HCT116 (cell line): ENCODE data around the gene CHM. TPM values are rescaled to one million over a fixed set of nuclear protein-coding genes. Genes with fewer than 3 reads are reported as not detected.

Experiments
- ATAC-seq: fragments of 200-7000 bp; cut with Tn5 transposase; 2 replicates; pipeline ENCODE4 v1.9.1; 2020; ENCODE audit warnings: mild to moderate bottlenecking, moderate library complexity
- BruUV-seq: library from RNA; stranded (reverse); fragments of 400-500 nt; replicated peaks from 2 replicates; lab custom pipeline; 2021; lab: Mats Ljungman, UMichigan
- CTCF ChIA-PET: fragments of 300-600 bp; sonication (Branson Sonifier 250); formaldehyde crosslinking; loops from one replicate; lab custom pipeline; 2021; ENCODE audit warnings: antibody characterized with exemption; lab: Charles Lee
- POLR2A ChIA-PET: fragments of 300-600, 350-600 bp; sonication (Branson Sonifier 250); formaldehyde crosslinking; loops from one replicate; lab custom pipeline; 2021; ENCODE audit warnings: antibody characterized with exemption; lab: Charles Lee
- RAD21 ChIA-PET, 2 experiments: fragments of 300-600 bp; sonication (Branson Sonifier 250); formaldehyde crosslinking; loops; one replicate each; lab custom pipeline; 2023; ENCODE audit warnings: low total read pairs in 2 of 2; ENCODE audit not compliant: uncharacterized antibody in 2 of 2, unreplicated experiment in 2 of 2, low non-redundant PET in 1 of 2; lab: Charles Lee
- DNase-seq: peaks from one replicate; pipeline ENCODE4 v3.0.0-alpha.2; 2010; ENCODE audit warnings: low read depth, low spot score
- H2AFZ ChIP-seq: fragments of 200-600 bp; shearing (Covaris generic), sonication (generic); 2 replicates; pipeline ENCODE4 v1.6.1; 2017; ENCODE audit warnings: low read depth, mixed run types, mixed read lengths, antibody characterized with exemption, low read length; ENCODE audit not compliant: poor library complexity, severe bottlenecking
- H3K27ac ChIP-seq: 2 replicates; pipeline ENCODE4 v1.5.1; 2012; ENCODE audit warnings: low read depth, low read length
- H3K27me3 ChIP-seq: fragments of 200-600 bp; sonication (generic); 2 replicates; pipeline ENCODE4 v1.6.1; 2016; ENCODE audit warnings: mixed run types, low read length, mixed read lengths; ENCODE audit not compliant: insufficient read depth
- H3K36me3 ChIP-seq, 2 experiments: fragments of 200-500 bp in 1 of 2; fragments of 200-600 bp in 1 of 2; sonication (Bioruptor generic) in 1 of 2; sonication (generic) in 1 of 2; 2 replicates each; pipeline versions ENCODE4 v1.5.1 to v1.6.1; 2014 to 2016; ENCODE audit warnings: low read length in 2 of 2, inconsistent platforms in 1 of 2, mixed read lengths in 1 of 2, mixed run types in 1 of 2; ENCODE audit not compliant: insufficient read depth in 2 of 2, control insufficient read depth in 1 of 2
- H3K4me1 ChIP-seq, 2 experiments: fragments of 200-600 bp in 1 of 2; sonication (generic) in 1 of 2; 2 replicates each; pipeline versions ENCODE4 v1.5.1 to v1.6.1; 2012 to 2017; ENCODE audit warnings: low read length in 2 of 2, inconsistent platforms in 1 of 2, mild to moderate bottlenecking in 1 of 2, mixed read lengths in 1 of 2, mixed run types in 1 of 2, moderate library complexity in 1 of 2; ENCODE audit not compliant: insufficient read depth in 2 of 2, control insufficient read depth in 1 of 2
- H3K4me2 ChIP-seq: fragments of 200-600 bp; sonication (generic); 2 replicates; pipeline ENCODE4 v1.6.1; 2017; ENCODE audit warnings: mixed run types, low read length, mixed read lengths
- H3K4me3 ChIP-seq, 2 experiments: fragments of 200-600 bp in 1 of 2; sonication (generic) in 1 of 2; replicated peaks in 1 of 2; 2 replicates each; pipeline ENCODE4 v1.5.1; 2011 to 2016; ENCODE audit warnings: low read length in 2 of 2, control low read depth in 1 of 2, low read depth in 1 of 2, mild to moderate bottlenecking in 1 of 2, mixed read lengths in 1 of 2, mixed run types in 1 of 2
- H3K79me2 ChIP-seq: fragments of 200-600 bp; sonication (generic); 2 replicates; pipeline ENCODE4 v1.6.1; 2017; ENCODE audit warnings: mild to moderate bottlenecking, mixed run types, low read length, moderate library complexity, mixed read lengths; ENCODE audit not compliant: insufficient read depth
- H3K9ac ChIP-seq: fragments of 200-600 bp; sonication (generic); 2 replicates; pipeline ENCODE4 v1.6.1; 2016; ENCODE audit warnings: low read length, mixed read lengths
- H3K9me2 ChIP-seq: fragments of 200-600 bp; sonication (generic), shearing (Covaris generic); 2 replicates; pipeline ENCODE4 v1.6.1; 2017; ENCODE audit warnings: mixed run types, mild to moderate bottlenecking, moderate library complexity; ENCODE audit not compliant: insufficient read depth
- H3K9me3 ChIP-seq, 2 experiments: fragments of 200-500 bp in 1 of 2; fragments of 200-600 bp in 1 of 2; sonication (Bioruptor generic) in 1 of 2; sonication (generic) in 1 of 2; 2 replicates each; pipeline ENCODE4 v1.6.1; 2014 to 2017; ENCODE audit warnings: low read length in 2 of 2, mixed read lengths in 2 of 2, inconsistent platforms in 1 of 2, low read depth in 1 of 2, mild to moderate bottlenecking in 1 of 2, mixed run types in 1 of 2, moderate library complexity in 1 of 2; ENCODE audit not compliant: control insufficient read depth in 1 of 2, insufficient read depth in 1 of 2
- H4K20me1 ChIP-seq: fragments of 200-600 bp; sonication (generic), shearing (Covaris generic); 2 replicates; pipeline ENCODE4 v1.6.1; 2017; ENCODE audit warnings: mixed run types, mild to moderate bottlenecking, moderate library complexity; ENCODE audit not compliant: insufficient read depth
- CBX3 ChIP-seq: IDR thresholded peaks from 2 replicates; pipeline ENCODE4 v1.6.1; 2012; ENCODE audit warnings: low read depth
- CEBPB ChIP-seq: IDR thresholded peaks from 2 replicates; pipeline ENCODE4 v1.6.1; 2012; ENCODE audit warnings: low read depth
- CTCF ChIP-seq, 3 experiments: fragments of 200-600 bp in 1 of 3; sonication (generic) in 1 of 3; IDR thresholded peaks in 2 of 3; conservative IDR thresholded peaks in 1 of 3; 2 replicates each; pipeline ENCODE4 v1.5.1; 2012 to 2017; ENCODE audit warnings: low read depth in 2 of 3, low read length in 2 of 3, antibody characterized with exemption in 1 of 3, borderline replicate concordance in 1 of 3, control low read depth in 1 of 3, mild to moderate bottlenecking in 1 of 3, mixed read lengths in 1 of 3, mixed run types in 1 of 3, moderate library complexity in 1 of 3; ENCODE audit not compliant: insufficient read depth in 1 of 3
- ELF1 ChIP-seq: IDR thresholded peaks from 2 replicates; pipeline ENCODE4 v1.6.1; 2012; ENCODE audit warnings: low read depth, borderline replicate concordance
- FOSL1 ChIP-seq: IDR thresholded peaks from 2 replicates; pipeline ENCODE4 v1.6.1; 2012; ENCODE audit warnings: low read depth
- MAX ChIP-seq: IDR thresholded peaks from 2 replicates; pipeline ENCODE4 v1.6.1; 2012
- POLR2A ChIP-seq: IDR thresholded peaks from 2 replicates; pipeline ENCODE4 v1.7.0; 2011; ENCODE audit warnings: borderline replicate concordance; ENCODE audit not compliant: insufficient read depth, insufficient read length; ENCODE audit errors: extremely low read depth
- POLR2AphosphoS5 ChIP-seq: IDR thresholded peaks from 2 replicates; pipeline ENCODE4 v1.6.1; 2011; ENCODE audit warnings: mild to moderate bottlenecking, low read depth, low read length, moderate library complexity
- RAD21 ChIP-seq: IDR thresholded peaks from 2 replicates; pipeline ENCODE4 v1.6.1; 2012; ENCODE audit warnings: low read depth, mild to moderate bottlenecking
- REST ChIP-seq: IDR thresholded peaks from 2 replicates; pipeline ENCODE4 v1.6.1; 2012; ENCODE audit warnings: low read depth
- SP1 ChIP-seq: IDR thresholded peaks from 2 replicates; pipeline ENCODE4 v1.6.1; 2012; ENCODE audit warnings: low read depth
- YY1 ChIP-seq: IDR thresholded peaks from 2 replicates; pipeline ENCODE4 v1.6.1; 2011; ENCODE audit warnings: low read length, low read depth, moderate library complexity, mild to moderate bottlenecking; ENCODE audit not compliant: insufficient replicate concordance; ENCODE audit errors: extremely low read depth
- ZBTB33 ChIP-seq: IDR thresholded peaks from 2 replicates; pipeline ENCODE4 v1.6.1; 2011; ENCODE audit warnings: mild to moderate bottlenecking, low read length, moderate library complexity; ENCODE audit not compliant: insufficient replicate concordance; ENCODE audit errors: extremely low read depth
- ZFX ChIP-seq: fragments of 450-650 bp; IDR thresholded peaks from 2 replicates; pipeline ENCODE4 v1.6.1; 2017
- ZNF274 ChIP-seq: fragments of 200-500 bp; sonication (Bioruptor generic); IDR thresholded peaks from 2 replicates; pipeline ENCODE4 v1.6.1; 2014; ENCODE audit warnings: mild to moderate bottlenecking, low read depth, low read length, inconsistent platforms
- intact Hi-C: fragments of 100-400 bp; cut with micrococcal nuclease; formaldehyde crosslinking; loops from 2 replicates; pipeline ENCODE4 v1.10.0; 2022
- total RNA-seq: library from RNA; stranded (reverse); gene quantifications from one replicate; pipeline ENCODE4 v1.2.1, GENCODE V29; 2021; ENCODE audit not compliant: unreplicated experiment

Gene CHM
- total RNA-seq, 1 experiment from 2014 or later: 17.1 TPM

- TF ChIP-seq POLR2A: no peak
- no peak for TF ChIP-seq YY1
- TF ChIP-seq ELF1: no peak
- TF ChIP-seq POLR2AphosphoS5: no peak
- no peak for TF ChIP-seq CTCF (IDR thresholded peaks at IDR 0.05 in 2 of 3, conservative IDR thresholded peaks at IDR 0.05 in 1 of 3; ENCODE audit: borderline replicate concordance in 1 of 3, insufficient read depth in 1 of 3, low read depth in 2 of 3, low read length in 2 of 3)
- no peak for TF ChIP-seq CBX3
- TF ChIP-seq RAD21: no peak
- no peak for TF ChIP-seq SP1
- no peak for TF ChIP-seq ZFX
- no peak for TF ChIP-seq ZNF274
- TF ChIP-seq REST: no peak
- no peak for TF ChIP-seq ZBTB33
- no peak for TF ChIP-seq MAX
- no peak for TF ChIP-seq FOSL1
- TF ChIP-seq CEBPB: no peak
- ATAC-seq (no peak), DNase-seq (no peak)
- Histone ChIP-seq H2AFZ (no peak overlapping the region), H4K20me1 (no peaks in the 10 kb centered on the region), H3K27ac (no peak overlapping the region), H3K9me3 (no peaks in the 10 kb centered on the region), H3K27me3 (no peaks in the 10 kb centered on the region), H3K79me2 (no peaks in the 10 kb centered on the region), H3K4me2 (no peak overlapping the region), H3K4me1 (no peaks in the 10 kb centered on the region), H3K9me2 (no peaks in the 10 kb centered on the region), H3K4me3 (no peak overlapping the region), H3K36me3 (no peaks in the 10 kb centered on the region), H3K9ac (no peak overlapping the region)
- ChIA-PET POLR2A (no interaction called here), RAD21 (no interaction called here), CTCF (no interaction called here)
- intact Hi-C loops: no loop called here
- no TSS peak for BruUV-seq
Measured at GRCh38 chrX:85907316-85907715, 140.0 kb downstream of the CHM start.
